IPS-18a (cell line): ENCODE results near the gene WWP2.

Source experiments
- H3K27ac ChIP-seq: one replicate; pipeline ENCODE4 v1.5.1; 2013; ENCODE audit warnings: low read length
- H3K27me3 ChIP-seq: one replicate; pipeline ENCODE4 v1.6.1; 2013; ENCODE audit warnings: mild to moderate bottlenecking, low read length; ENCODE audit not compliant: control insufficient read depth, insufficient read depth
- H3K36me3 ChIP-seq: one replicate; pipeline ENCODE4 v1.6.1; 2013; ENCODE audit warnings: low read depth, low read length; ENCODE audit not compliant: control insufficient read depth
- H3K4me1 ChIP-seq: one replicate; pipeline ENCODE4 v1.6.1; 2013; ENCODE audit warnings: low read depth, low read length; ENCODE audit not compliant: control insufficient read depth
- H3K4me3 ChIP-seq: one replicate; pipeline ENCODE4 v1.5.1; 2013; ENCODE audit warnings: low read length
- H3K9ac ChIP-seq: one replicate; pipeline ENCODE4 v1.6.1; 2013; ENCODE audit warnings: mild to moderate bottlenecking, low read length, moderate library complexity
- H3K9me3 ChIP-seq: one replicate; pipeline ENCODE4 v1.6.1; 2013; ENCODE audit warnings: low read depth, low read length; ENCODE audit not compliant: control insufficient read depth

WWP2 gene

GRCh38 chr16:69871708-69872107 is 109.6 kb downstream of the WWP2 start:
- no peaks in the 10 kb centered on the region for H3K27me3 ChIP-seq
- H3K4me1 ChIP-seq = no peaks in the 10 kb centered on the region
- no peak overlapping the region for H3K9ac ChIP-seq
- no peak overlapping the region for H3K27ac ChIP-seq
- peaks cover 11% of the 10 kb centered on the region for H3K36me3 ChIP-seq
- no peaks in the 10 kb centered on the region for H3K9me3 ChIP-seq
- H3K4me3 ChIP-seq = no peak overlapping the region

- H3K4me1 ChIP-seq = no peaks in the 10 kb centered on the region
- no peak overlapping the region for H3K27ac ChIP-seq
- no peaks in the 10 kb centered on the region for H3K9me3 ChIP-seq
- no peak overlapping the region for H3K4me3 ChIP-seq
- no peaks in the 10 kb centered on the region for H3K27me3 ChIP-seq
- H3K9ac ChIP-seq = no peak overlapping the region
- peaks cover 11% of the 10 kb centered on the region for H3K36me3 ChIP-seq
Observed at GRCh38 chr16:69872888-69873287, 110.8 kb downstream of the WWP2 start.

- Histone ChIP-seq H3K27ac (no peak overlapping the region), H3K9ac (no peak overlapping the region), H3K4me3 (no peak overlapping the region), H3K4me1 (no peaks in the 10 kb centered on the region), H3K27me3 (no peaks in the 10 kb centered on the region), H3K9me3 (no peaks in the 10 kb centered on the region), H3K36me3 (peaks cover 11% of the 10 kb centered on the region)
Observed at GRCh38 chr16:69873783-69874182, 111.7 kb downstream of the WWP2 start.

GRCh38 chr16:69874271-69874670 is 112.1 kb downstream of the WWP2 start:
- no peak overlapping the region for H3K27ac ChIP-seq
- no peak overlapping the region for H3K4me3 ChIP-seq
- no peaks in the 10 kb centered on the region for H3K4me1 ChIP-seq
- no peaks in the 10 kb centered on the region for H3K9me3 ChIP-seq
- H3K36me3 ChIP-seq = peaks cover 11% of the 10 kb centered on the region
- no peaks in the 10 kb centered on the region for H3K27me3 ChIP-seq
- no peak overlapping the region for H3K9ac ChIP-seq

DNA sequence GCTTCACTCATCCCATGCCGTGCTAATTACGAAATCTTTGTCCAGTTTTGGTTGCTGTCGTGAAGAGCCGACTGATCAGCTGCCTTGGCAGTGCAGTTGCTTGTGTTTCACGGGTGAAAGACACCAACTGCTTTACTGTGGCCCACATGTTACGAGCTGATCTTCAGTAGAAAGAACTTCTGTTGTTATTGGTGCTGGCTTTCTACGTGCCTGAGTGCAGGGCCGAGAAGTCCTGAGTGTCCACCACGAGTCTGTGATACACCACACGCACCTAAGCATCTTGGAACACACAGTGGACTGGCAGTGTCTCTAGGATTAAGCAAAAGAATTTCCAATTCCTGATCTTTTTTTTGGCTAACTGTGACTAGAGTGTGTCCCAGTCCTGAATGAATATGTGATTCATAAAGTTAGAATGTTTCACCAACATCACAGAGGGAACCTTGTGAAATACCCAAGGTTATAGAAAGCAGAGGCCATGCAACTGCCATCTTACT is 118.6 kb downstream of the WWP2 start:
- Histone ChIP-seq H3K27ac (no peak overlapping the region), H3K36me3 (no peaks in the 10 kb centered on the region), H3K4me1 (no peaks in the 10 kb centered on the region), H3K9ac (no peak overlapping the region), H3K27me3 (no peaks in the 10 kb centered on the region), H3K4me3 (no peak overlapping the region), H3K9me3 (no peaks in the 10 kb centered on the region)

- Histone ChIP-seq H3K9me3 (no peaks in the 10 kb centered on the region), H3K36me3 (no peaks in the 10 kb centered on the region), H3K4me1 (no peaks in the 10 kb centered on the region), H3K4me3 (no peak overlapping the region), H3K27ac (no peak overlapping the region), H3K27me3 (no peaks in the 10 kb centered on the region), H3K9ac (no peak overlapping the region)
Observed at GRCh38 chr16:69881141-69881540, 119.0 kb downstream of the WWP2 start.

GRCh38 chr16:69883744-69884143 is 121.6 kb downstream of the WWP2 start:
- H3K36me3 ChIP-seq = no peaks in the 10 kb centered on the region
- H3K4me3 ChIP-seq = no peak overlapping the region
- no peaks in the 10 kb centered on the region for H3K4me1 ChIP-seq
- H3K9me3 ChIP-seq = no peaks in the 10 kb centered on the region
- H3K27ac ChIP-seq = no peak overlapping the region
- no peaks in the 10 kb centered on the region for H3K27me3 ChIP-seq
- H3K9ac ChIP-seq = no peak overlapping the region

DNA sequence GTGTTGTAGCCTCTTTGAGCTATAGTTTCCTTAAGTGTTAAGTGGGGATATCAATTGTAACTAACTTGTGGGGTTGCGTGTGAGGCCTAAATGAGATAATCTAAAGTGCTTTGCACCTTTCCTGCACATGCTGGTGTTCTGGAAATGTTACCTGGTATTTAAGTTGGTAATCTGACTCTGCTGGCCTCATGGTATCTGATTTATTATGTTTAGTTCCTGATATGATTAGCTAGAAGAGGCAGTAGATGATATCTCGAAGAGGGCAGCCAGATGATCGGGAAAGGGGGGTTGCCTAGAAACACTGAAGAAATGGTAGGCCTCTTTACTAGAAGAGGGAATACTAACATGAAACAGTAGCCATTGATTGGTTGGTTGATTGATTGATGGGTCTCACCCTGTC is 123.6 kb downstream of the WWP2 start:
- H3K9me3 ChIP-seq = no peaks in the 10 kb centered on the region
- H3K36me3 ChIP-seq = no peaks in the 10 kb centered on the region
- no peaks in the 10 kb centered on the region for H3K27me3 ChIP-seq
- no peak overlapping the region for H3K27ac ChIP-seq
- H3K4me3 ChIP-seq = no peak overlapping the region
- H3K4me1 ChIP-seq = no peaks in the 10 kb centered on the region
- no peak overlapping the region for H3K9ac ChIP-seq

GRCh38 chr16:69886726-69887125 is 124.6 kb downstream of the WWP2 start:
- Histone ChIP-seq H3K27me3 (no peaks in the 10 kb centered on the region), H3K4me1 (no peaks in the 10 kb centered on the region), H3K9me3 (no peaks in the 10 kb centered on the region), H3K27ac (no peak overlapping the region), H3K4me3 (no peak overlapping the region), H3K36me3 (no peaks in the 10 kb centered on the region), H3K9ac (no peak overlapping the region)

DNA sequence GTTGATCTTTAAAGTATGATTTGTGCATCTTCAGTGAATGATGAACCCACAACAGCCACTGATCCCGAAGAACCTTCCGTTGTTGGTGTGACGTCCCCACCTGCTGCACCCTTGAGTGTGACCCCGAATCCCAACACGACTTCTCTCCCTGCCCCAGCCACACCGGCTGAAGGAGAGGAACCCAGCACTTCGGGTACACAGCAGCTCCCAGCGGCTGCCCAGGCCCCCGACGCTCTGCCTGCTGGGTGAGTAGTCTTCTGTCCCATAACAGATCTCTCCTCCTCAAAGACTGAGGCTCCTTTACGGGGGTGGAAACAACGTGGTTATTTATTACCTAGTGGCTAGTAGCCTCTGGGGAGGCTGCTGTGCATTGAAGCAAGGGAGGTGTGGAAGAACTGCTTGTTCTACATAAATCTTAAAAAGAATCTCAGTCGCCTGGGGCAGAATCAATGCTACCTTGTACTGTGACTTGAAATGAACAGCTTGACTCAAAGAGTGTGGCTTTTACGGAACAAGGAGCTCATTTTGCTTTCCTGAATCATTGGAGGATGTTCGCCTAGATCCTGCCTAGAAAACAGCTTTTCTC is 126.0 kb downstream of the WWP2 start:
- H3K9ac ChIP-seq = no peak overlapping the region
- H3K27ac ChIP-seq = no peak overlapping the region
- no peaks in the 10 kb centered on the region for H3K4me1 ChIP-seq
- H3K9me3 ChIP-seq = no peaks in the 10 kb centered on the region
- no peak overlapping the region for H3K4me3 ChIP-seq
- H3K27me3 ChIP-seq = no peaks in the 10 kb centered on the region
- H3K36me3 ChIP-seq = no peaks in the 10 kb centered on the region

GRCh38 chr16:69889295-69889964 is 127.3 kb downstream of the WWP2 start:
- Histone ChIP-seq H3K9ac (no peak overlapping the region), H3K9me3 (no peaks in the 10 kb centered on the region), H3K27ac (no peak overlapping the region), H3K27me3 (no peaks in the 10 kb centered on the region), H3K4me3 (no peak overlapping the region), H3K36me3 (no peaks in the 10 kb centered on the region), H3K4me1 (no peaks in the 10 kb centered on the region)
